ENCODE measurements around the gene DOCK8.

DNA sequence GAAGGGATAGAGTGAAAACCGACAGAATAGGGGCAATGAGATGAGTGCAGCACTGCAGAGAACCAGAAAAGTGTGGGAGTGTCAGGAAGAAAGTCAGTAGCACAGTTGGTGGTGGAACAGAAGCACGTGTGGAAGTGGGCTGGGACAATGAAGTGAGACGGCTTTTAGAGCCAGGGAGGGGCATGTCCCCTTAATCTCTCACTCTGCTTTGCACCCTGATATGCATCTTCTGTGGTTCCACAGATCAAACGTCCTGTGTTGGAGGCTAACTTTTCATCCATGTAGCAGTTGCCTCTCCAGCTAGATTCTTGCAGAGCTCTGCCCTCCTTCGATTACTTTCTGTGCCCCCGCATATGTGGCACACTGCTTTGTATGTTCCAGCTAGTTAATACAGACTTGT is 163.6 kb downstream of the DOCK8 start:
- TF ChIP-seq, protein P1, sequence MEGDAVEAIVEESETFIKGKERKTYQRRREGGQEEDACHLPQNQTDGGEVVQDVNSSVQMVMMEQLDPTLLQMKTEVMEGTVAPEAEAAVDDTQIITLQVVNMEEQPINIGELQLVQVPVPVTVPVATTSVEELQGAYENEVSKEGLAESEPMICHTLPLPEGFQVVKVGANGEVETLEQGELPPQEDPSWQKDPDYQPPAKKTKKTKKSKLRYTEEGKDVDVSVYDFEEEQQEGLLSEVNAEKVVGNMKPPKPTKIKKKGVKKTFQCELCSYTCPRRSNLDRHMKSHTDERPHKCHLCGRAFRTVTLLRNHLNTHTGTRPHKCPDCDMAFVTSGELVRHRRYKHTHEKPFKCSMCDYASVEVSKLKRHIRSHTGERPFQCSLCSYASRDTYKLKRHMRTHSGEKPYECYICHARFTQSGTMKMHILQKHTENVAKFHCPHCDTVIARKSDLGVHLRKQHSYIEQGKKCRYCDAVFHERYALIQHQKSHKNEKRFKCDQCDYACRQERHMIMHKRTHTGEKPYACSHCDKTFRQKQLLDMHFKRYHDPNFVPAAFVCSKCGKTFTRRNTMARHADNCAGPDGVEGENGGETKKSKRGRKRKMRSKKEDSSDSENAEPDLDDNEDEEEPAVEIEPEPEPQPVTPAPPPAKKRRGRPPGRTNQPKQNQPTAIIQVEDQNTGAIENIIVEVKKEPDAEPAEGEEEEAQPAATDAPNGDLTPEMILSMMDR (conservative IDR thresholded peaks at IDR 0.05), result no peak
- TF ChIP-seq EZH2 (IDR thresholded peaks at IDR 0.05; ENCODE audit: low read depth), result no peak

Measured in PC-9 (cell line).